ENCODE data around the gene TCF4.

Gene TCF4

DNA sequence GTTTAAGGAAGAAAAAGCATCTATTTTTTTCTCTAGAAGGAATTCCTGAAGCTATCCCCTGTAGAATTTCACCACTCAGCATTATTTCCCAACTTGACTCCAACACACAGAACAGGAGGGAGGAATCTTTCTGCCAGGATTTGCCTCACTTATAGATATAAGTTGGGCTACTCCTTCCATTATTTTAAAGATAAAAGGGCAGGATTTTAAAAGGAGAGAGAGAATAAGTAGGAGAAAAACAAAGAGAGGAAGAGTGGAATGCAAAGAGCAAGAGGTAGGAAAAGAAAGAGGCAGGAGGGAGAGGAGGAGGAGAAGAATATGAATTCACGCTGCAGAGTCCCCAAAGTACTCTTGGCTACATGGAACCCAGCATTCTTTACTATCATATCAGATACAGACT is 182.5 kb downstream of the TCF4 start:
- in situ Hi-C loops (cut with MboI; ENCODE audit: low pct_unique_long_range_greater_than_20kb, low sequenced_read_pairs) = loop anchor here (25.0 kb wide), 1 partner anchor 382 kb away; no protein-coding TSS in a partner anchor
- no peak for DNase-seq

DNA sequence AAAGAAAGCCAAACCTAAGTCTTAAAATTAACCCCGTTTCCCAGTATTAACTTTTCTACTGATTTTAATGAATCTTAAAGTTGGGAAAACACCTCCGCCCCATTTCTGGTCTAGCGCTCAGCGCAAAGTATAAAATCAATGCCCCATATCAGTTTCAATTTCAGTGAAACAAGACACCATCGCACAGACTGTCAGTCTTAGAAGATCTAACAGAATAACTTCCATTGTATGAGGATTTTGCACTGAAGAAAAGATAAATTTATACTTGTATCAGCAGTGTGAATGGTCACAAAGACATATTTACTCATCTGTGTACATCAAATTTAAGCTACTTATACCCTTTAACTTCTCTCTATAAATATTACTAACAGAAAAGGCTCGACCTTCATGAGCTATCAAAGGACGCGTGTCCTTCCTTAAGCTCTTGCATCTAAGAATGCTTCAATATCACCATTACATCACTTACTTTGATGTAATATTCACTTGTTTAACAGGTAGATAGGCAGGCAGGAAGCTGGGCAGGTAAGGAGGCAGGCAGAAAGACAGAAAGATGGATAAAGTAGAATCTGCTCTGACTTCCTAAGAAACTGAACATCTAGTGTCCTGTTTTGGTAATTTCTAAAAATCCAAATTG is 183.0 kb downstream of the TCF4 start:
- DNase-seq = no peak

GRCh38 chr18:55404136-55404830 is 183.7 kb downstream of the TCF4 start:
- in situ Hi-C loops (cut with MboI; ENCODE audit: low pct_unique_long_range_greater_than_20kb, low sequenced_read_pairs) = loop anchor here (25.0 kb wide), 1 partner anchor 383 kb away; no protein-coding TSS in a partner anchor

More for the DNA sequence above, 183.0 kb downstream of the TCF4 start:
- in situ Hi-C loops (cut with MboI; ENCODE audit: low pct_unique_long_range_greater_than_20kb, low sequenced_read_pairs) = loop anchor here (25.0 kb wide), 1 partner anchor 382 kb away; no protein-coding TSS in a partner anchor

DNA sequence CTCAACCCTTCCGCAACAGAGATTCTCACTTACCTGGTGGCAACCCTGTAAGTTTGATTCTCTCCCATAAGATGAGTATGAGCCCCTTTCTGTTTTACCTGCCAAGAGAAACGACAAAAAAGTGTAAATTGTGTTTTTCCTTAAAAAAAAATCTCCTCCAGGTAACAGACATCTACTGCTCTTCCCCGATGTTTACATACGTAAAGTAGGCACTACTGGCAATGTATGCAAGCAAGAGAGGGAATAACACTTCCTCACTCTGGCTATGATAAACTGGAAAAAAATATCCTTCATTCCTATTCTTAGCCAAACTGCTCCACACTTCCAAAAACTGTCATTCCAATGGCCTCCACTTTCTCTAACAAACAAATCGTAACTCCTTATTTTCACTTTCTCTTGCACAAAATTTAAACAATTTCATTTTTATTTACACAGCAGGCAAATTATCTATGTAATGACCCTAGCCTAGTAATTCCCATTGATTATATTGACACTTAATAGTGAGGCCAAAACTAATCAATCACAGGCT is 184.5 kb downstream of the TCF4 start:
- in situ Hi-C loops (cut with MboI; ENCODE audit: low pct_unique_long_range_greater_than_20kb, low sequenced_read_pairs) = loop anchor here (25.0 kb wide), 1 partner anchor 384 kb away; no protein-coding TSS in a partner anchor
- no peak for DNase-seq

More at GRCh38 chr18:55404136-55404830, 183.7 kb downstream of the TCF4 start:
- DNase-seq = no peak

- DNase-seq = no peak
- in situ Hi-C loops (cut with MboI; ENCODE audit: low pct_unique_long_range_greater_than_20kb, low sequenced_read_pairs) = loop anchor here (25.0 kb wide), 1 partner anchor 384 kb away; no protein-coding TSS in a partner anchor
These were observed 185.1 kb downstream of the TCF4 start for GRCh38 chr18:55402731-55403405.

GRCh38 chr18:55401638-55402191 is 186.3 kb downstream of the TCF4 start:
- DNase-seq = no peak
- in situ Hi-C loops (cut with MboI; ENCODE audit: low pct_unique_long_range_greater_than_20kb, low sequenced_read_pairs) = loop anchor here (25.0 kb wide), 1 partner anchor 386 kb away; no protein-coding TSS in a partner anchor

- no peak for DNase-seq
- in situ Hi-C loops (cut with MboI; ENCODE audit: low pct_unique_long_range_greater_than_20kb, low sequenced_read_pairs) = loop anchor here (25.0 kb wide), 1 partner anchor 386 kb away; no protein-coding TSS in a partner anchor
These were observed 187.1 kb downstream of the TCF4 start for GRCh38 chr18:55400590-55401541.

GRCh38 chr18:55400081-55400480 is 187.9 kb downstream of the TCF4 start:
- DNase-seq = no peak
- in situ Hi-C loops (cut with MboI; ENCODE audit: low pct_unique_long_range_greater_than_20kb, low sequenced_read_pairs) = loop anchor here (25.0 kb wide), 1 partner anchor 387 kb away; no protein-coding TSS in a partner anchor

GRCh38 chr18:55398858-55399257 is 189.1 kb downstream of the TCF4 start:
- no peak for DNase-seq
- in situ Hi-C loops (cut with MboI; ENCODE audit: low pct_unique_long_range_greater_than_20kb, low sequenced_read_pairs) = no loop called here

GRCh38 chr18:55396979-55397378 is 191.0 kb downstream of the TCF4 start:
- DNase-seq = no peak
- in situ Hi-C loops (cut with MboI; ENCODE audit: low pct_unique_long_range_greater_than_20kb, low sequenced_read_pairs) = no loop called here

GRCh38 chr18:55396267-55396905 is 191.6 kb downstream of the TCF4 start:
- in situ Hi-C loops (cut with MboI; ENCODE audit: low pct_unique_long_range_greater_than_20kb, low sequenced_read_pairs) = no loop called here
- no peak for DNase-seq

DNA sequence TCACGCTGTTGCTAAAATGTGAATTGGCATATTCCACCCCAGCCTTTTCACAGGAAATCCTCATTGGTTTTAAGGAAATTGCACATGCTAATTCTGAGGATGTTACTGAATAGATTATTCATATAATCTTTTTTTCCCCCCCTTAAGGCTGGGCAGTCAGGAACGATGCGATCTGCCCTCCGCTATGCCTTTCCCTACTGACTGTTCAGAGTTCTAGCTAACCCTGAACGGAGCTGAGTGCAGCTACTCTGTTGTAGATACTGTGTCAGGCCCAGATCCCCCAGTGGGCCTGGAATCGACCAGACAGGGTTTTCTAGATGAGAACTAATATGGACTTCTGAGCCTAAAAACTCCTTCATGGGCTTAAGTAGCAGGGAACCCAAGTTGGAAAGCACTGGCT is 192.2 kb downstream of the TCF4 start:
- DNase-seq = no peak
- in situ Hi-C loops (cut with MboI; ENCODE audit: low pct_unique_long_range_greater_than_20kb, low sequenced_read_pairs) = no loop called here

- in situ Hi-C loops (cut with MboI; ENCODE audit: low pct_unique_long_range_greater_than_20kb, low sequenced_read_pairs) = no loop called here
These were observed 197.1 kb downstream of the TCF4 start for GRCh38 chr18:55390898-55391297.

DNA sequence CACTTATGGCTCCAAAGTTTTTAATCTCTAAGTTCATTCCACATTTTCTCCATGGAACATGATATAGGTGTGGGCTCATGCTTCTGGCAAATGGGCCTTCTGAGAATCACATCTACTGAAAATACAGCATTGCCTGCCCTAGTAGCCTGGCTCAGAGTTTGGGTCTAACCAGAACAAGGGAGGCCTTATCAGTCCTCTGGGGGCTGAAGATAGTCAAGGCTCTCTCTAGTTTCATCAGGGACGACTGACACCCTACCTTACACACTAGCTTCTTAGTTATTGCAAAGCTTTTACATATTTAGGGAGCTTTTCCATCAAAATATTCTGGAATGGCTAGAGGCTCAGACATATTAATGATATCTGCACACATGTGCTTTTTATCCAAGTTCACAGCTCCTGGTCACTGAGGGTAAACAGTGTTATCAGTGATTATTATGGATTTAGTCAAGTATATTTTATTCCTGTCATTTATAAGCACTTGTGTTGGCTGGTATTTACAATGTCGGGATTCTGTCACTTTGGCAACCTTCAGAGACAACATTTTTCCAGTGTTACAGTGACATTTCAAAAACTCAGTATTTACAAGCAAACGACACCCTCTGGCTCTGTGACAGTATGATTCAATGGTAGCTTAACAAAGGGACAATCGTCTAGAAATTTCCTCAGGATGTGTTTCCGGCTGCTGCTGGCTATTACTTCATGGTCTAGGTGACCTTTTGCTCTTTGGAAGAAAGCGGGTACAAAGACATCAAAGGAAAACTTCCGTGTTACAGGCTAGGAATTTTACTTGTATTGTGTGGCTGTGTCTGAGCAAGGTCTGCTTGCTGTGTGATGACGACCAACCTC is 200.6 kb downstream of the TCF4 start:
- no peak for DNase-seq
- in situ Hi-C loops (cut with MboI; ENCODE audit: low pct_unique_long_range_greater_than_20kb, low sequenced_read_pairs) = no loop called here

More at GRCh38 chr18:55390898-55391297, 197.1 kb downstream of the TCF4 start:
- DNase-seq = no peak

- no peak for DNase-seq
- in situ Hi-C loops (cut with MboI; ENCODE audit: low pct_unique_long_range_greater_than_20kb, low sequenced_read_pairs) = no loop called here
These were observed 201.4 kb downstream of the TCF4 start for GRCh38 chr18:55386545-55386944.

DNA sequence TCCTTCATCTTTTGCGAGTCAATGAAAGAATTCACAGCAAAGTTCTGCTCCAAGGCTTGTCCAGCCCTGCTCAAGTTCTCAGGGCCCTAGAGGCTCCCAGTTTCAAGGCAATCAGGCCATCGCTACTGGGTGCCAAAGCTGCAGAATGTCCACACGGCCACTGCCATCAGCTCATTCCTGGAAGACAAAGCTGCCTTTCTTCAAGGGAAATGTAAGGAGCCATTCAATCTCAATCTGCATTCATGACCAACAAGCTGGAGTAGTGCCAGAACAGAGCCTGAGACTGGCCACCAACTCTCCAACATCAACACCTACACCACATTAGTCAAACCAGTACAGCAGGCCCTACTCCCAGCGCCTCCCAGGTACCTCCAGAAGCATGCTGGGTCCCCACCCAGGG is 202.2 kb downstream of the TCF4 start:
- DNase-seq = no peak
- in situ Hi-C loops (cut with MboI; ENCODE audit: low pct_unique_long_range_greater_than_20kb, low sequenced_read_pairs) = no loop called here

Data from KBM-7 (cell line).